ENCODE data around the gene ZNF292.

DNA sequence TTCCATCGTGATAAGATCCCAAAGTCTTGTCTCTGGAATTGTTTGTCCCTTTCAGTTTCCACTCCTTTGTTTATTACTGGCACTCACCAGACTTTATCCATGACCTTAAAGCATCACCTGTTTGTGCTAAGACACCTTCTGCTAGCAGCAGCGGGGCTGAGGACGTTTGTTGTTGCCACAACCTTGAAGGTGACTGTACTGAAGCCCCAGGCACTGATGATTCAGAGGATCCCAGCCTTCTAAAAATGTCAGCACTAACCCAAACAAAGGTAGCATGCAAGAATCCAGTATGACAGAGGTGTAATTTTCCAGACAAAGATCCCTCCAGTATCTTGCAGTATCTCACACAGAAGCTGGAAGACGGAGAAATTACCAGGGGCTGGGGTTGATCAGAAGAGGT is 138.2 kb downstream of the ZNF292 start:
- TF ChIP-seq, protein P1, sequence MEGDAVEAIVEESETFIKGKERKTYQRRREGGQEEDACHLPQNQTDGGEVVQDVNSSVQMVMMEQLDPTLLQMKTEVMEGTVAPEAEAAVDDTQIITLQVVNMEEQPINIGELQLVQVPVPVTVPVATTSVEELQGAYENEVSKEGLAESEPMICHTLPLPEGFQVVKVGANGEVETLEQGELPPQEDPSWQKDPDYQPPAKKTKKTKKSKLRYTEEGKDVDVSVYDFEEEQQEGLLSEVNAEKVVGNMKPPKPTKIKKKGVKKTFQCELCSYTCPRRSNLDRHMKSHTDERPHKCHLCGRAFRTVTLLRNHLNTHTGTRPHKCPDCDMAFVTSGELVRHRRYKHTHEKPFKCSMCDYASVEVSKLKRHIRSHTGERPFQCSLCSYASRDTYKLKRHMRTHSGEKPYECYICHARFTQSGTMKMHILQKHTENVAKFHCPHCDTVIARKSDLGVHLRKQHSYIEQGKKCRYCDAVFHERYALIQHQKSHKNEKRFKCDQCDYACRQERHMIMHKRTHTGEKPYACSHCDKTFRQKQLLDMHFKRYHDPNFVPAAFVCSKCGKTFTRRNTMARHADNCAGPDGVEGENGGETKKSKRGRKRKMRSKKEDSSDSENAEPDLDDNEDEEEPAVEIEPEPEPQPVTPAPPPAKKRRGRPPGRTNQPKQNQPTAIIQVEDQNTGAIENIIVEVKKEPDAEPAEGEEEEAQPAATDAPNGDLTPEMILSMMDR (IDR thresholded peaks at IDR 0.05; ENCODE audit: low read depth, low read length, poor library complexity, severe bottlenecking): no peak
- TF ChIP-seq EZH2phosphoT487 (IDR thresholded peaks at IDR 0.05; ENCODE audit: borderline replicate concordance, low read length): no peak
